SK-N-SH treated with all-trans-retinoic acid at 6 μM for 48 hours (cell line): Measurements from ENCODE around the gene CD99.
"Not testable (repeated sequence)": the region's sequence is repeated elsewhere in the genome, so short reads cannot be mapped to it uniquely, and the experiment has no call there.

Source experiments
- ATAC-seq: fragments of 200-7000 bp; cut with Tn5 transposase; 3 replicates; pipeline ENCODE4 v1.9.1; 2020; ENCODE audit warnings: mild to moderate bottlenecking, moderate library complexity
- BACH2 ChIP-seq: fragments of 250-450 bp; sonication (Bioruptor Pico); IDR thresholded peaks from 2 replicates; pipeline ENCODE4 v1.9.0; 2021; ENCODE audit warnings: mild to moderate bottlenecking, borderline replicate concordance
- CREB5 ChIP-seq: fragments of 250-450 bp; sonication (Bioruptor Pico); IDR thresholded peaks from 2 replicates; pipeline ENCODE4 v1.5.1; 2020; ENCODE audit warnings: low read depth, mild to moderate bottlenecking, moderate library complexity
- CSDC2 ChIP-seq: fragments of 250-450 bp; sonication (Bioruptor Pico); IDR thresholded peaks from 2 replicates; pipeline ENCODE4 v1.5.0; 2020; ENCODE audit warnings: mild to moderate bottlenecking, moderate library complexity
- CSRNP3 ChIP-seq: fragments of 250-450 bp; sonication (Bioruptor Pico); IDR thresholded peaks from 2 replicates; pipeline ENCODE4 v1.5.1; 2021; ENCODE audit warnings: mild to moderate bottlenecking, moderate library complexity
- ESRRG ChIP-seq: fragments of 250-450 bp; sonication (Bioruptor Pico); IDR thresholded peaks from 2 replicates; pipeline ENCODE4 v1.6.1; 2021; ENCODE audit warnings: mild to moderate bottlenecking
- GLIS3 ChIP-seq: fragments of 250-450 bp; sonication (Bioruptor Pico); IDR thresholded peaks from 2 replicates; pipeline ENCODE4 v1.5.0; 2020; ENCODE audit warnings: mild to moderate bottlenecking, moderate library complexity
- ISL1 ChIP-seq: fragments of 250-450 bp; sonication (Bioruptor Pico); IDR thresholded peaks from 2 replicates; pipeline ENCODE4 v2.1.2; 2022; ENCODE audit warnings: mild to moderate bottlenecking, moderate library complexity
- OSR1 ChIP-seq: fragments of 250-450 bp; sonication (Bioruptor Pico); IDR thresholded peaks from 2 replicates; pipeline ENCODE4 v1.8.0; 2022; ENCODE audit warnings: moderate library complexity, mild to moderate bottlenecking, inconsistent platforms
- PATZ1 ChIP-seq: fragments of 250-450 bp; sonication (Bioruptor Pico); IDR thresholded peaks from 2 replicates; pipeline ENCODE4 v1.8.0; 2020; ENCODE audit warnings: mild to moderate bottlenecking, moderate library complexity, borderline replicate concordance
- POU6F1 ChIP-seq: fragments of 250-450 bp; sonication (Bioruptor Pico); IDR thresholded peaks from 2 replicates; pipeline ENCODE4 v1.8.0; 2021; ENCODE audit warnings: low read depth, mild to moderate bottlenecking, moderate library complexity, borderline replicate concordance
- PPARA ChIP-seq: fragments of 250-450 bp; sonication (Bioruptor Pico); IDR thresholded peaks from 2 replicates; pipeline ENCODE4 v1.5.0; 2020; ENCODE audit warnings: mild to moderate bottlenecking, borderline replicate concordance
- RARB ChIP-seq: fragments of 250-450 bp; sonication (Bioruptor Pico); IDR thresholded peaks from 2 replicates; pipeline ENCODE4 v1.8.0; 2021; ENCODE audit warnings: mild to moderate bottlenecking, moderate library complexity
- SNAI2 ChIP-seq: fragments of 250-450 bp; sonication (Bioruptor Pico); IDR thresholded peaks from 2 replicates; pipeline ENCODE4 v1.5.0; 2020; ENCODE audit warnings: mild to moderate bottlenecking, moderate library complexity
- TCF4 ChIP-seq: fragments of 250-450 bp; sonication (Bioruptor Pico); IDR thresholded peaks from 2 replicates; pipeline ENCODE4 v1.8.0; 2021; ENCODE audit warnings: mild to moderate bottlenecking, moderate library complexity, borderline replicate concordance
- TOX ChIP-seq: fragments of 250-450 bp; sonication (Bioruptor Pico); IDR thresholded peaks from 2 replicates; pipeline ENCODE4 v1.8.0; 2021; ENCODE audit warnings: mild to moderate bottlenecking, moderate library complexity, borderline replicate concordance
- ZC3H10 ChIP-seq: fragments of 250-450 bp; sonication (Bioruptor Pico); IDR thresholded peaks from 2 replicates; pipeline ENCODE4 v1.5.1; 2021; ENCODE audit warnings: mild to moderate bottlenecking, moderate library complexity
- ZFP3 ChIP-seq: fragments of 250-450 bp; sonication (Bioruptor Pico); IDR thresholded peaks from 2 replicates; pipeline ENCODE4 v1.5.0; 2020; ENCODE audit warnings: mild to moderate bottlenecking, moderate library complexity
- ZFP30 ChIP-seq: fragments of 450-650 bp; formaldehyde crosslinking; IDR thresholded peaks from 2 replicates; pipeline ENCODE4 v1.5.0; 2022; ENCODE audit warnings: mild to moderate bottlenecking, moderate library complexity
- ZNF565 ChIP-seq: fragments of 450-650 bp; formaldehyde crosslinking; conservative IDR thresholded peaks from 2 replicates; pipeline ENCODE4 v1.5.0; 2020; ENCODE audit warnings: low read depth, mild to moderate bottlenecking, moderate library complexity
- ZNF70 ChIP-seq: fragments of 450-650 bp; formaldehyde crosslinking; IDR thresholded peaks from 2 replicates; pipeline ENCODE4 v1.5.0; 2020; ENCODE audit warnings: mild to moderate bottlenecking, moderate library complexity
- ZNF8 ChIP-seq: fragments of 450-650 bp; formaldehyde crosslinking; IDR thresholded peaks from 2 replicates; pipeline ENCODE4 v1.5.0; 2020; ENCODE audit warnings: mild to moderate bottlenecking, moderate library complexity

The CD99 gene

GRCh38 chrX:2719774-2720447, 28.8 kb downstream of the CD99 start:
- TF ChIP-seq ISL1 (no peak), POU6F1 (CRISPR knock-in tag) (no peak), CSRNP3 (CRISPR knock-in tag) (no peak), GLIS3 (CRISPR knock-in tag) (no peak), BACH2 (CRISPR knock-in tag) (no peak), PATZ1 (CRISPR knock-in tag) (no peak), SNAI2 (CRISPR knock-in tag) (no peak), PPARA (CRISPR knock-in tag) (no peak), ZNF565 (CRISPR knock-in tag) (no peak), ZFP3 (CRISPR knock-in tag) (no peak), CREB5 (CRISPR knock-in tag) (no peak), OSR1 (CRISPR knock-in tag) (no peak)

GRCh38 chrX:2723286-2723879, 32.3 kb downstream of the CD99 start:
- no peak for TF ChIP-seq SNAI2 (CRISPR knock-in tag)
- no peak for TF ChIP-seq POU6F1 (CRISPR knock-in tag)
- TF ChIP-seq CSRNP3 (CRISPR knock-in tag), result no peak
- TF ChIP-seq ZNF70 (CRISPR knock-in tag), result no peak
- TF ChIP-seq BACH2 (CRISPR knock-in tag), result no peak
- no peak for TF ChIP-seq PPARA (CRISPR knock-in tag)
- no peak for TF ChIP-seq CSDC2 (CRISPR knock-in tag)
- TF ChIP-seq TCF4, result no peak
- TF ChIP-seq ESRRG, result no peak
- no peak for TF ChIP-seq ISL1
- TF ChIP-seq OSR1 (CRISPR knock-in tag), result no peak
- no peak for TF ChIP-seq ZNF8 (CRISPR knock-in tag)
- TF ChIP-seq GLIS3 (CRISPR knock-in tag), result no peak
- ATAC-seq, result no peak

More at GRCh38 chrX:2719774-2720447, 28.8 kb downstream of the CD99 start:
- no peak for ATAC-seq

- ATAC-seq, result not testable (repeated sequence)
These were observed 36.2 kb downstream of the CD99 start for GRCh38 chrX:2727264-2727663.

GRCh38 chrX:2732076-2732475, 41.0 kb downstream of the CD99 start:
- no peak for ATAC-seq
- TF ChIP-seq POU6F1 (CRISPR knock-in tag) (no peak), ZNF8 (CRISPR knock-in tag) (no peak), TCF4 (no peak), ISL1 (no peak), ZFP30 (CRISPR knock-in tag) (no peak), SNAI2 (CRISPR knock-in tag) (no peak), TOX (CRISPR knock-in tag) (no peak), CSDC2 (CRISPR knock-in tag) (no peak), ZNF565 (CRISPR knock-in tag) (no peak), OSR1 (CRISPR knock-in tag) (no peak), PPARA (CRISPR knock-in tag) (no peak), RARB (CRISPR knock-in tag) (no peak), ZC3H10 (CRISPR knock-in tag) (no peak), GLIS3 (CRISPR knock-in tag) (no peak)
